ENCODE measurements around the gene LRCH1. TPM values are rescaled to one million over a fixed set of nuclear protein-coding genes. Genes with fewer than 3 reads are reported as not detected.

Gene LRCH1
- total RNA-seq, 1 experiment from 2014 or later: 27.0 TPM

GRCh38 chr13:46715363-46715762 lies 162.4 kb downstream of the LRCH1 start:
- POLR2A ChIA-PET: no interaction called here
- peaks cover 32% of the 10 kb centered on the region for H3K36me3 Mint-ChIP-seq (ENCODE audit: insufficient read depth, unreplicated experiment)
- TF ChIP-seq CTCF (IDR thresholded peaks at IDR 0.05; ENCODE audit: insufficient read depth in 1 of 2, low read depth in 1 of 2, low read length in 1 of 2, severe bottlenecking in 1 of 2, unreplicated experiment in 1 of 2): peak in 1 of 2 experiments; percentile 35

GRCh38 chr13:46716821-46717220 lies 163.9 kb downstream of the LRCH1 start:
- Mint-ChIP-seq H3K4me3 (ENCODE audit: unreplicated experiment) (no peak overlapping the region), H3K27ac (ENCODE audit: unreplicated experiment) (no peak overlapping the region), H3K27me3 (ENCODE audit: insufficient read depth, unreplicated experiment) (no peaks in the 10 kb centered on the region), H3K4me1 (ENCODE audit: low read depth, unreplicated experiment) (peaks cover 21% of the 10 kb centered on the region), H3K36me3 (ENCODE audit: insufficient read depth, unreplicated experiment) (peaks cover 33% of the 10 kb centered on the region), H3K9me3 (ENCODE audit: unreplicated experiment) (no peaks in the 10 kb centered on the region)
- POLR2A ChIA-PET: no interaction called here
- no TSS peak for BruUV-seq (replicated peaks)
- no peak for TF ChIP-seq CTCF (IDR thresholded peaks at IDR 0.05; ENCODE audit: insufficient read depth in 1 of 2, low read depth in 1 of 2, low read length in 1 of 2, severe bottlenecking in 1 of 2, unreplicated experiment in 1 of 2)
- Histone ChIP-seq H3K4me3 (ENCODE audit: low read depth, low read length) (no peak overlapping the region), H3K36me3 (ENCODE audit: control insufficient read depth, insufficient read depth, low read length) (0 out of 2 replicates have a peak, but pooled peaks cover 1% of the 10 kb centered on the region), H3K27me3 (replicated peaks; ENCODE audit: control insufficient read depth, insufficient read depth, low read length) (no peaks in the 10 kb centered on the region), H3K4me1 (peaks cover 37% of the 10 kb centered on the region), H3K9me3 (no peaks in the 10 kb centered on the region)
- DNase-seq: no peak
- CTCF ChIA-PET: no interaction called here
- intact Hi-C loops (cut with micrococcal nuclease; ENCODE audit: unreplicated experiment): loop anchor here (5.0 kb wide), 1 partner anchor 50 kb away; no protein-coding TSS in a partner anchor

More at GRCh38 chr13:46715363-46715762, 162.4 kb downstream of the LRCH1 start:
- Histone ChIP-seq H3K4me3 (ENCODE audit: low read depth, low read length) (no peak overlapping the region), H3K4me1 (peaks cover 37% of the 10 kb centered on the region), H3K9me3 (no peaks in the 10 kb centered on the region), H3K36me3 (ENCODE audit: control insufficient read depth, insufficient read depth, low read length) (0 out of 2 replicates have a peak, but pooled peaks cover 1% of the 10 kb centered on the region), H3K27me3 (replicated peaks; ENCODE audit: control insufficient read depth, insufficient read depth, low read length) (no peaks in the 10 kb centered on the region)
- Mint-ChIP-seq H3K4me3 (ENCODE audit: unreplicated experiment) (no peak overlapping the region), H3K9me3 (ENCODE audit: unreplicated experiment) (no peaks in the 10 kb centered on the region), H3K4me1 (ENCODE audit: low read depth, unreplicated experiment) (peaks cover 21% of the 10 kb centered on the region), H3K27ac (ENCODE audit: unreplicated experiment) (no peak overlapping the region), H3K27me3 (ENCODE audit: insufficient read depth, unreplicated experiment) (no peaks in the 10 kb centered on the region)
- DNase-seq: peak in 1 of 2 experiments; percentile 23
- BruUV-seq (replicated peaks): no TSS peak
- intact Hi-C loops (cut with micrococcal nuclease; ENCODE audit: unreplicated experiment): loop anchor here (5.0 kb wide), 1 partner anchor 48 kb away; no protein-coding TSS in a partner anchor
- CTCF ChIA-PET: no interaction called here

- peaks cover 21% of the 10 kb centered on the region for H3K4me1 Mint-ChIP-seq (ENCODE audit: low read depth, unreplicated experiment)
- intact Hi-C loops (cut with micrococcal nuclease; ENCODE audit: unreplicated experiment): loop anchor here (5.0 kb wide), 1 partner anchor 50 kb away; no protein-coding TSS in a partner anchor
- no peak overlapping the region for H3K4me3 ChIP-seq (ENCODE audit: low read depth, low read length)
- H3K4me3 Mint-ChIP-seq (ENCODE audit: unreplicated experiment): no peak overlapping the region
- H3K27ac Mint-ChIP-seq (ENCODE audit: unreplicated experiment): no peak overlapping the region
- DNase-seq: no peak
- H3K4me1 ChIP-seq: peaks cover 37% of the 10 kb centered on the region
- ChIA-PET POLR2A (no interaction called here), CTCF (interaction anchor here (2.1 kb wide), 1 partner anchor 165 kb away, joined by 6 read pairs; no protein-coding TSS in a partner anchor)
- no peaks in the 10 kb centered on the region for H3K9me3 Mint-ChIP-seq (ENCODE audit: unreplicated experiment)
- no peaks in the 10 kb centered on the region for H3K27me3 ChIP-seq (replicated peaks; ENCODE audit: control insufficient read depth, insufficient read depth, low read length)
- H3K9me3 ChIP-seq: no peaks in the 10 kb centered on the region
- H3K27me3 Mint-ChIP-seq (ENCODE audit: insufficient read depth, unreplicated experiment): no peaks in the 10 kb centered on the region
- peaks cover 35% of the 10 kb centered on the region for H3K36me3 Mint-ChIP-seq (ENCODE audit: insufficient read depth, unreplicated experiment)
- TF ChIP-seq CTCF (IDR thresholded peaks at IDR 0.05; ENCODE audit: insufficient read depth in 1 of 2, low read depth in 1 of 2, low read length in 1 of 2, severe bottlenecking in 1 of 2, unreplicated experiment in 1 of 2): no peak
- no TSS peak for BruUV-seq (replicated peaks)
- H3K36me3 ChIP-seq (ENCODE audit: control insufficient read depth, insufficient read depth, low read length): 0 out of 2 replicates have a peak, but pooled peaks cover 1% of the 10 kb centered on the region
Observed at GRCh38 chr13:46717275-46717674, 164.3 kb downstream of the LRCH1 start.

All from Caco-2 (cell line).